ENCODE measurements around the gene RNF115. TPM values are rescaled to one million over a fixed set of nuclear protein-coding genes. Genes with fewer than 3 reads are reported as not detected.
"Not testable (repeated sequence)": the region's sequence is repeated elsewhere in the genome, so short reads cannot be mapped to it uniquely, and the experiment has no call there.

RNF115 gene
- total RNA-seq, 1 donor from 2014 or later: 14.2 TPM

DNA sequence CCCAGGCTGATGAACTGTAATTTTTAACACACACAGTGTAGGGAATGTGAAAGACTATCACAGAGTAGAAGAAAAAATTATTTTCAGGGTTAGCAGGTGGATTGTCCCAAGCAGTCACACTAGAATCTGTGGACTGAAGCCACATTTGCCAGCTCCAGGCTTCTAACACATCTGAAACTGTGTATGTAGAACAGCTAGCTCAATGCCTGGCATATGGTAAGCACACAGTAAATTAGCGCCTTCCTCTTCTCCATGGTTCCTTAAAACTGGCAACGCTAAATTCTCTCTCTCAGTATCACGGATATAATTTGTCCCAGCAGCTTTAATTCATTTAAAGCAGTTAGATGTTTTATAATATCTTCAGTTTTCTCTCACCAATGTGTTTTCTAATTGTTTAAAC is 19.1 kb upstream of the RNF115 start:
- Histone ChIP-seq H3K4me3 (no peak overlapping the region), H3K36me3 (peaks cover 65% of the 10 kb centered on the region), H3K27me3 (ENCODE audit: low read depth) (no peaks in the 10 kb centered on the region), H3K9me3 (no peaks in the 10 kb centered on the region), H3K27ac (no peak overlapping the region), H3K4me1 (peaks cover 18% of the 10 kb centered on the region)
- intact Hi-C loops (cut with DNase I): no loop called here
- no peak for ATAC-seq
- no peak for DNase-seq
- no peak for TF ChIP-seq CTCF (IDR thresholded peaks at IDR 0.05)

DNA sequence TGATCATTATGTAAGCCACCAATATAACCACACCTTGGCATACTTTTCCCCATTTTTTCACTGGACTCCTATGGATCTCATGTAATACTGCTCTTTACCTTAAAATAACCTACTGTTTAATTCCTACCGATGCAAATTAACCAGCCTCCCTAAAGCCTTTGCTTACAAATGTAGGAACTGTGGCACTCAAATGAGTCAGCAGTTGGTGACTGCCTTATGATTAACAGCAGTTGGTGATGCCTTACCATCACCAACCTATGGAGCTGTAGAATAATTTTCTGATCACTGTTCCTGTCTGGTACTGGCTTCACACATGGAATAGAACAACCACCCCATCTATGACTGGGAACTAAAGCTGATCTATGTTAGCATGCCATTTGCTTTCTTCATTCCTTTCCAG is 13.8 kb upstream of the RNF115 start:
- intact Hi-C loops (cut with DNase I): no loop called here
- DNase-seq (no peak), ATAC-seq (no peak)
- Histone ChIP-seq H3K27me3 (ENCODE audit: low read depth) (no peaks in the 10 kb centered on the region), H3K27ac (no peak overlapping the region), H3K9me3 (no peaks in the 10 kb centered on the region), H3K4me3 (no peak overlapping the region), H3K36me3 (peaks cover 100% of the 10 kb centered on the region), H3K4me1 (no peaks in the 10 kb centered on the region)
- TF ChIP-seq CTCF (IDR thresholded peaks at IDR 0.05): no peak

DNA sequence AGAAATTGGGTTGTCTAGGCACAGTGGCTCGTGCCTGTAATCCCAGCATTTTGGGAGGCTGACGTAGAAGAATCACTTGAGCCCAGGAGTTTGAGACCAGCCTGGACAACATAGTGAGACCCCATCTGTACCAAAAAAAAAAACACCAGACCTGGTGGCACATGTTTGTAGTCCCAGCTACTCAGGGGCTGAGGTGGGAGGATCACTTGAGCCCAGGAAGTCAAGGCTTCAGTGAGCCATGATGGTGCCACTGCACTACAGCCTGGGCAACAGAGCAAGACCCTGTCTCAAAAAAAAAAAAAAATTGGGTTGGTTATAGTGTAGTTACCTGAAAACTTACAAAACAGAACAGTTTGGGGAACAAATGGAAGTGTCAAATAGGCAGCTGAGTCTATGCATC is 6.9 kb upstream of the RNF115 start:
- H3K27me3 ChIP-seq (ENCODE audit: low read depth); H3K4me1 ChIP-seq; H3K27ac ChIP-seq; DNase-seq; ATAC-seq; H3K9me3 ChIP-seq; intact Hi-C loops (cut with DNase I); H3K4me3 ChIP-seq: not testable (repeated sequence)
- peaks cover 100% of the 10 kb centered on the region for H3K36me3 ChIP-seq

- Histone ChIP-seq H3K4me1 (peaks cover 11% of the 10 kb centered on the region), H3K4me3 (no peak overlapping the region), H3K27me3 (ENCODE audit: low read depth) (no peaks in the 10 kb centered on the region), H3K27ac (no peak overlapping the region), H3K9me3 (no peaks in the 10 kb centered on the region), H3K36me3 (peaks cover 78% of the 10 kb centered on the region)
- intact Hi-C loops (cut with DNase I): no loop called here
- ATAC-seq (no peak), DNase-seq (no peak)
- no peak for TF ChIP-seq CTCF (IDR thresholded peaks at IDR 0.05)
These were observed 4.6 kb upstream of the RNF115 start for GRCh38 chr1:145828367-145829026.

- no peak overlapping the region for H3K4me3 ChIP-seq
- H3K9me3 ChIP-seq: no peaks in the 10 kb centered on the region
- H3K4me1 ChIP-seq: peaks cover 11% of the 10 kb centered on the region
- DNase-seq (no peak), ATAC-seq (no peak)
- TF ChIP-seq CTCF (IDR thresholded peaks at IDR 0.05): no peak
- H3K27ac ChIP-seq: no peak overlapping the region
- H3K36me3 ChIP-seq: peaks cover 73% of the 10 kb centered on the region
- no peaks in the 10 kb centered on the region for H3K27me3 ChIP-seq (ENCODE audit: low read depth)
- intact Hi-C loops (cut with DNase I): no loop called here
These were observed 4.1 kb upstream of the RNF115 start for GRCh38 chr1:145827966-145828365.

DNA sequence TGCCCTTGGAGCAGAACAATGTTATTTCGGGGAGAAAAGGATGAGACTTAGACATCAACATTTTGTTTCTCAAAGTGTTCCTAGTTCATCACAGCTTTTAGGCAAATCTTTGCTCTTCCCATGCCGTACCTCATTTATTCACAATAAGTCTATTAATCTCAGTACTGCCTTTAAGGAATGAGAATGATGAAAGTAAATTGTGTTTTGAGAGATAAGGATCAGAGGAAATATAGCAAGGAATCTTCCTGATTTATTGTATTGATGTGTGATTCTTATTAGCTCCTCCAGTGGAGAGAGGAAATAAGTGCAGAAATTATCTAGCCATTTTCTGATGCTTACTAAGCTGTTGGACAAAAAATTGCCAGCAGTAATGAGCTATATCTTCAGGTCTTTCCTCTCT is 2.1 kb upstream of the RNF115 start:
- Histone ChIP-seq H3K4me3 (no peak overlapping the region), H3K36me3 (peaks cover 53% of the 10 kb centered on the region)

More for the DNA sequence above, 2.1 kb upstream of the RNF115 start:
- DNase-seq: no peak
- intact Hi-C loops (cut with DNase I): no loop called here
- no peak for TF ChIP-seq CTCF (IDR thresholded peaks at IDR 0.05)
- no peak for ATAC-seq
- Histone ChIP-seq H3K27ac (no peak overlapping the region), H3K9me3 (no peaks in the 10 kb centered on the region), H3K4me1 (peaks cover 11% of the 10 kb centered on the region), H3K27me3 (ENCODE audit: low read depth) (no peaks in the 10 kb centered on the region)

Measured in lower lobe of right lung (tissue), 2 donors.